H9 (cell line): ENCODE results near the gene MYOCD. TPM values are rescaled to one million over a fixed set of nuclear protein-coding genes. Genes with fewer than 3 reads are reported as not detected.

Experiments
- DNase-seq: peaks from one replicate; pipeline ENCODE4 v3.0.0-alpha.2; 2017
- H2AFZ ChIP-seq: one replicate; pipeline ENCODE4 v1.6.1; 2013; ENCODE audit warnings: mild to moderate bottlenecking, low read length, control low read depth, moderate library complexity
- H2AK5ac ChIP-seq: 2 replicates; pipeline ENCODE4 v1.6.1; 2013; ENCODE audit warnings: low read length, control low read depth, mixed read lengths; ENCODE audit not compliant: insufficient read length
- H2BK120ac ChIP-seq: one replicate; pipeline ENCODE4 v1.6.1; 2013; ENCODE audit warnings: low read depth, mild to moderate bottlenecking, low read length, control low read depth, inconsistent platforms; ENCODE audit not compliant: poor library complexity, severe bottlenecking
- H2BK12ac ChIP-seq: 2 replicates; pipeline ENCODE4 v1.6.1; 2013; ENCODE audit warnings: low read length, control low read depth, mixed read lengths, low read depth; ENCODE audit not compliant: insufficient read length
- H2BK15ac ChIP-seq: 2 replicates; pipeline ENCODE4 v1.6.1; 2013; ENCODE audit warnings: low read depth, low read length, control low read depth
- H2BK20ac ChIP-seq: one replicate; pipeline ENCODE4 v1.6.1; 2013; ENCODE audit warnings: low read depth, mild to moderate bottlenecking, low read length, control low read depth, inconsistent platforms; ENCODE audit not compliant: poor library complexity, severe bottlenecking
- H2BK5ac ChIP-seq: 2 replicates; pipeline ENCODE4 v1.6.1; 2013; ENCODE audit warnings: low read length, control low read depth, mixed read lengths; ENCODE audit not compliant: insufficient read length
- H3K14ac ChIP-seq: 2 replicates; pipeline ENCODE4 v1.6.1; 2013; ENCODE audit warnings: low read length, control low read depth; ENCODE audit not compliant: insufficient read depth
- H3K18ac ChIP-seq: 2 replicates; pipeline ENCODE4 v1.6.1; 2013; ENCODE audit warnings: low read depth, mild to moderate bottlenecking, mixed read lengths, low read length, control low read depth; ENCODE audit not compliant: insufficient read length
- H3K23ac ChIP-seq: 2 replicates; pipeline ENCODE4 v1.6.1; 2013; ENCODE audit warnings: low read length, control low read depth, mixed read lengths, low read depth; ENCODE audit not compliant: insufficient read length
- H3K23me2 ChIP-seq: 2 replicates; pipeline ENCODE4 v1.6.1; 2013; ENCODE audit warnings: low read depth, mild to moderate bottlenecking, mixed read lengths, low read length, control low read depth; ENCODE audit not compliant: insufficient read length, poor library complexity, severe bottlenecking
- H3K27ac ChIP-seq: 2 replicates; pipeline ENCODE4 v1.5.1; 2013; ENCODE audit warnings: low read length, control low read depth, mixed read lengths, low read depth; ENCODE audit not compliant: insufficient read length
- H3K27me3 ChIP-seq: 2 replicates; pipeline ENCODE4 v1.6.1; 2013; ENCODE audit warnings: low read length, control low read depth, inconsistent platforms; ENCODE audit not compliant: insufficient read depth
- H3K4ac ChIP-seq: 2 replicates; pipeline ENCODE4 v1.6.1; 2013; ENCODE audit warnings: low read depth, mild to moderate bottlenecking, control low read depth, inconsistent platforms, low read length, moderate library complexity
- H3K4me1 ChIP-seq: 2 replicates; pipeline ENCODE4 v1.6.1; 2013; ENCODE audit warnings: low read length, control low read depth, inconsistent platforms; ENCODE audit not compliant: insufficient read depth
- H3K4me2 ChIP-seq: 2 replicates; pipeline ENCODE4 v1.6.1; 2013; ENCODE audit warnings: low read length, control low read depth, mixed read lengths; ENCODE audit not compliant: insufficient read length, insufficient read depth
- H3K56ac ChIP-seq: 2 replicates; pipeline ENCODE4 v1.6.1; 2013; ENCODE audit warnings: low read depth, mild to moderate bottlenecking, mixed read lengths, low read length, control low read depth; ENCODE audit not compliant: insufficient read length
- H3K79me1 ChIP-seq: 2 replicates; pipeline ENCODE4 v1.6.1; 2013; ENCODE audit warnings: low read depth, mild to moderate bottlenecking, moderate library complexity, low read length, control low read depth, inconsistent platforms; ENCODE audit not compliant: insufficient read depth, poor library complexity, severe bottlenecking
- H3K79me2 ChIP-seq: 2 replicates; pipeline ENCODE4 v1.6.1; 2013; ENCODE audit warnings: low read length, control low read depth, inconsistent platforms; ENCODE audit not compliant: insufficient read depth
- H3K9ac ChIP-seq: 2 replicates; pipeline ENCODE4 v1.6.1; 2013; ENCODE audit warnings: low read length, control low read depth, mixed read lengths; ENCODE audit not compliant: insufficient read length; ENCODE audit errors: extremely low read depth
- H3K9me3 ChIP-seq: one replicate; pipeline ENCODE4 v1.6.1; 2013; ENCODE audit warnings: low read depth, low read length, inconsistent platforms; ENCODE audit not compliant: control insufficient read depth
- H3T11ph ChIP-seq: one replicate; pipeline ENCODE4 v1.6.1; 2013; ENCODE audit warnings: mild to moderate bottlenecking, low read length, control low read depth, inconsistent platforms
- H4K20me1 ChIP-seq: one replicate; pipeline ENCODE4 v1.6.1; 2013; ENCODE audit not compliant: control insufficient read depth, insufficient read length, insufficient read depth
- H4K5ac ChIP-seq: 2 replicates; pipeline ENCODE4 v1.6.1; 2013; ENCODE audit warnings: low read depth, mild to moderate bottlenecking, mixed read lengths, low read length, control low read depth; ENCODE audit not compliant: insufficient read length
- H4K8ac ChIP-seq: replicated peaks from 2 replicates; pipeline ENCODE4 v1.6.1; 2013; ENCODE audit warnings: low read length, control low read depth, mixed read lengths, low read depth; ENCODE audit not compliant: insufficient read length
- H4K91ac ChIP-seq: 2 replicates; pipeline ENCODE4 v1.6.1; 2013; ENCODE audit warnings: low read depth, mild to moderate bottlenecking, moderate library complexity, mixed read lengths, low read length, control low read depth; ENCODE audit not compliant: insufficient read length
- H3K27ac Mint-ChIP-seq, 3 experiments: 2 replicates in 2 of 3; 3 replicates in 1 of 3; pipeline ENCODE4 v1.8.0; 2020 to 2021; ENCODE audit warnings: mixed read lengths in 3 of 3, mild to moderate bottlenecking in 1 of 3, moderate library complexity in 1 of 3
- H3K27me3 Mint-ChIP-seq: 2 replicates; pipeline ENCODE4 v1.8.0; 2021; ENCODE audit warnings: low read depth, mild to moderate bottlenecking, moderate library complexity, mixed read lengths
- H3K36me3 Mint-ChIP-seq, 3 experiments: 2 replicates in 2 of 3; 3 replicates in 1 of 3; pipeline ENCODE4 v1.8.0; 2020 to 2021; ENCODE audit warnings: low read depth in 3 of 3, mixed read lengths in 3 of 3; ENCODE audit not compliant: insufficient read depth in 1 of 3
- H3K4me1 Mint-ChIP-seq, 2 experiments: 2 replicates each; pipeline ENCODE4 v1.8.0; 2020; ENCODE audit warnings: mixed read lengths in 2 of 2
- H3K4me3 Mint-ChIP-seq, 2 experiments: 2 replicates in 1 of 2; 3 replicates in 1 of 2; pipeline ENCODE4 v1.8.0; 2020 to 2021; ENCODE audit warnings: mild to moderate bottlenecking in 2 of 2, mixed read lengths in 2 of 2, moderate library complexity in 1 of 2
- H3K9me3 Mint-ChIP-seq, 2 experiments: 2 replicates in 1 of 2; 3 replicates in 1 of 2; pipeline ENCODE4 v1.8.0; 2020; ENCODE audit warnings: mild to moderate bottlenecking in 2 of 2, mixed read lengths in 2 of 2, moderate library complexity in 1 of 2
- WGBS: extraction: QIAGEN DNeasy Blood & Tissue Kit; methylation state at CpG from one replicate; pipeline ENCODE4 v1.1.7; 2013; ENCODE audit warnings: missing lambda C conversion rate, low lambda C conversion rate, mixed read lengths; ENCODE audit not compliant: insufficient read length; ENCODE audit errors: extremely low coverage; 5-methylcytosine and 5-hydroxymethylcytosine counted together
- total RNA-seq: library from RNA; stranded (reverse); gene quantifications from 2 replicates; pipeline ENCODE4 v1.2.1, GENCODE V29; 2021
- TF ChIP-seq, protein P1 (sequence below): fragments of 200-600 bp; sonication (generic); conservative IDR thresholded peaks from 3 replicates; pipeline ENCODE4 v1.8.0; 2021; ENCODE audit warnings: antibody characterized with exemption, mild to moderate bottlenecking

Gene MYOCD
- total RNA-seq, 1 experiment from 2014 or later, result 0.17 TPM

DNA sequence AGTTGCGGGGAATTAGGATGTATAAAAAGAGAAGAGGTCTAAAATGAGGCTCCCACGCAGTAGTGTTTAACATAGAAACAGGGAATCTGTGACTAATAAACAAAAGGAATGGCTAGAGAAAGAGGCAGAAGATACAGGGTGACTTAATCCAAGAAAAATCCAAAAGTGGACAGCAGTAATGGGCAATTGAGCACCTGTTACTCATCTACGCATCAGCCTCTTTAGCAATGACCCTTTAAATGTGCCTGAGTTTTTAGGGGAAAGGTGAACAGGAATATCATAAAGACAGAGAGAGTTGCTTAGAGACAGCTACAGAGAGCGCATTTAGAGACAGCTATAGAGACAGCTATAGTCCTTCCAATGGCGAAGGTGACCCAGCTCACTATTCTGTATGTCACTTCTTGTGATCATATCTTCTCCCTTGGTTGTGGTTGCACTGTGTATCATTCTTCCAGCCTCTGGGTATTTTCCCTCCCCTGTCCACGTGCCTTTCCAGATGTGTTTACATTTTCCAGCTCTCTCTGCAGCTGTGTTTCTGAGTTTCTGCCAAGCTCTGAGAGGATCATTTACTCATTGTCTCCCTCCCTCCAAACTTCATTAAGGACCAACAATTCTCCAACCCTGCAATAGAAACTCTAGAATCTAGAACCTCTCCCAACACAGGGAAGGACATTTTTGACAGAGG lies 61.5 kb downstream of the MYOCD start:
- WGBS, result no CpG with 5 or more reads among the region's 6 CpGs

More for the DNA sequence above, 61.5 kb downstream of the MYOCD start:
- Histone ChIP-seq H3K18ac (no peak overlapping the region), H3K79me2 (no peaks in the 10 kb centered on the region), H2AFZ (no peak overlapping the region), H3K4me2 (no peak overlapping the region), H3K27me3 (no peaks in the 10 kb centered on the region), H2BK12ac (no peak overlapping the region), H3K27ac (no peak overlapping the region), H3K4me1 (peaks cover 4% of the 10 kb centered on the region; the same call in 1 of the 2 replicates), H3K9ac (no peak overlapping the region), H3K4ac (no peak overlapping the region), H2BK20ac (no peak overlapping the region), H4K5ac (no peak overlapping the region), H3K56ac (no peak overlapping the region), H3K23ac (no peak overlapping the region), H2BK15ac (no peak overlapping the region), H4K8ac (no peak overlapping the region), H3K79me1 (no peaks in the 10 kb centered on the region), H2AK5ac (no peak overlapping the region), H2BK120ac (no peak overlapping the region), H3K14ac (no peak overlapping the region), H3K9me3 (no peaks in the 10 kb centered on the region), H2BK5ac (no peak overlapping the region), H3K23me2 (no peaks in the 10 kb centered on the region), H4K20me1 (no peaks in the 10 kb centered on the region), H3T11ph (no peak overlapping the region), H4K91ac (no peak overlapping the region)
- Mint-ChIP-seq H3K4me1 (peaks cover 24% of the 10 kb centered on the region in 2 experiments), H3K4me3 (no peak overlapping the region), H3K27ac (no peak overlapping the region), H3K27me3 (no peaks in the 10 kb centered on the region), H3K36me3 (no peaks in the 10 kb centered on the region), H3K9me3 (no peaks in the 10 kb centered on the region)
- TF ChIP-seq, protein P1, sequence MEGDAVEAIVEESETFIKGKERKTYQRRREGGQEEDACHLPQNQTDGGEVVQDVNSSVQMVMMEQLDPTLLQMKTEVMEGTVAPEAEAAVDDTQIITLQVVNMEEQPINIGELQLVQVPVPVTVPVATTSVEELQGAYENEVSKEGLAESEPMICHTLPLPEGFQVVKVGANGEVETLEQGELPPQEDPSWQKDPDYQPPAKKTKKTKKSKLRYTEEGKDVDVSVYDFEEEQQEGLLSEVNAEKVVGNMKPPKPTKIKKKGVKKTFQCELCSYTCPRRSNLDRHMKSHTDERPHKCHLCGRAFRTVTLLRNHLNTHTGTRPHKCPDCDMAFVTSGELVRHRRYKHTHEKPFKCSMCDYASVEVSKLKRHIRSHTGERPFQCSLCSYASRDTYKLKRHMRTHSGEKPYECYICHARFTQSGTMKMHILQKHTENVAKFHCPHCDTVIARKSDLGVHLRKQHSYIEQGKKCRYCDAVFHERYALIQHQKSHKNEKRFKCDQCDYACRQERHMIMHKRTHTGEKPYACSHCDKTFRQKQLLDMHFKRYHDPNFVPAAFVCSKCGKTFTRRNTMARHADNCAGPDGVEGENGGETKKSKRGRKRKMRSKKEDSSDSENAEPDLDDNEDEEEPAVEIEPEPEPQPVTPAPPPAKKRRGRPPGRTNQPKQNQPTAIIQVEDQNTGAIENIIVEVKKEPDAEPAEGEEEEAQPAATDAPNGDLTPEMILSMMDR, result no peak
- DNase-seq, result no peak
